ENCODE measurements around the gene NSMCE4A. TPM values are rescaled to one million over a fixed set of nuclear protein-coding genes. Genes with fewer than 3 reads are reported as not detected.
"Not testable (repeated sequence)": the region's sequence is repeated elsewhere in the genome, so short reads cannot be mapped to it uniquely, and the experiment has no call there.

The NSMCE4A gene
- total RNA-seq, 4 donors from 2014 or later, result 20.1 to 37.7 (median 26.9) TPM

DNA sequence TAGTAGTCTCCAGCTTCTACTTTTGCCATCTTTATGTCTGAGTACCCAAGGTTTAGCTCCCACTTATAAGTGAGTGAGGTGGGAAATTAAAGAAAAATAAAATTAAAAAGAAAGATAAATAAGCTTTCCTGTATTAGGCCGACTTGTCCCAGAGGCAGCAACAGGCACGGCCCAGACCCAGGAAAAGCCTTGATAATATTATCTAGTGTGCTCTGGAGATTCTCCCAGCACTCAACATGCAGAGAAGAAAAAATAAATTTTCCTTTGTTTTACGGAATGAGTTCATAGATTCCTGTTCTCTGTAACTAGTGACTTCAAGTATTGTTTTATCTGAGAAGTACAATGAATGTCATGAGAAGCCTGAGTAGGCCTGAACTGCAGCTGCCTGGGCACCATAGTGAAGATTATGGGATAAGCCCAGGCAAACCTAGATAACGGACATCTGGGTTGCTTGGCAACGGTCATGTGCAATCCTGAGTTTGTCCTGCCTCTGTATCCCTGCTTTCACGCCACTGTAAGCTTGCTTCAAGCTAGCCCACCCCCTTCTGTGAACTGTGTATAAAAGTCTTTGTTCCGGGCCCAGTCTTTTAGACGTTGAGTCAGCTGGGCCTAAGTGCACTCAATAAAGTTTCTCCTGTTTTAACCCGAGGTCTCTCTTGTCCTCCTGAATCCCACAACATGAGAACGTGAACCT lies 53.6 kb downstream of the NSMCE4A start:
- no peaks in the 10 kb centered on the region for H3K9me3 ChIP-seq
- no peak overlapping the region for H3K27ac ChIP-seq
- ATAC-seq (no peak), DNase-seq (no peak)
- TF ChIP-seq, protein P1, sequence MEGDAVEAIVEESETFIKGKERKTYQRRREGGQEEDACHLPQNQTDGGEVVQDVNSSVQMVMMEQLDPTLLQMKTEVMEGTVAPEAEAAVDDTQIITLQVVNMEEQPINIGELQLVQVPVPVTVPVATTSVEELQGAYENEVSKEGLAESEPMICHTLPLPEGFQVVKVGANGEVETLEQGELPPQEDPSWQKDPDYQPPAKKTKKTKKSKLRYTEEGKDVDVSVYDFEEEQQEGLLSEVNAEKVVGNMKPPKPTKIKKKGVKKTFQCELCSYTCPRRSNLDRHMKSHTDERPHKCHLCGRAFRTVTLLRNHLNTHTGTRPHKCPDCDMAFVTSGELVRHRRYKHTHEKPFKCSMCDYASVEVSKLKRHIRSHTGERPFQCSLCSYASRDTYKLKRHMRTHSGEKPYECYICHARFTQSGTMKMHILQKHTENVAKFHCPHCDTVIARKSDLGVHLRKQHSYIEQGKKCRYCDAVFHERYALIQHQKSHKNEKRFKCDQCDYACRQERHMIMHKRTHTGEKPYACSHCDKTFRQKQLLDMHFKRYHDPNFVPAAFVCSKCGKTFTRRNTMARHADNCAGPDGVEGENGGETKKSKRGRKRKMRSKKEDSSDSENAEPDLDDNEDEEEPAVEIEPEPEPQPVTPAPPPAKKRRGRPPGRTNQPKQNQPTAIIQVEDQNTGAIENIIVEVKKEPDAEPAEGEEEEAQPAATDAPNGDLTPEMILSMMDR (IDR thresholded peaks at IDR 0.05 in 4 of 5, conservative IDR thresholded peaks at IDR 0.05 in 1 of 5), result no peak
- no peak for TF ChIP-seq POLR2A (IDR thresholded peaks at IDR 0.05)
- no peaks in the 10 kb centered on the region for H3K27me3 ChIP-seq
- in situ Hi-C loops (cut with MboI; ENCODE audit: low sequenced_read_pairs in 4 of 4), result loop anchor here in 1 of 4 donors (25.0 kb wide), 1 partner anchor 984 kb away; no protein-coding TSS in a partner anchor
- peaks cover 0 to 39% of the 10 kb centered on the region in 2 donors for H3K36me3 ChIP-seq
- no peak overlapping the region for H3K4me3 ChIP-seq
- H3K4me1 ChIP-seq, result peaks cover 12% of the 10 kb centered on the region in 2 donors
- intact Hi-C loops (cut with DNase I; ENCODE audit: low total_unique reads), result no loop called here

DNA sequence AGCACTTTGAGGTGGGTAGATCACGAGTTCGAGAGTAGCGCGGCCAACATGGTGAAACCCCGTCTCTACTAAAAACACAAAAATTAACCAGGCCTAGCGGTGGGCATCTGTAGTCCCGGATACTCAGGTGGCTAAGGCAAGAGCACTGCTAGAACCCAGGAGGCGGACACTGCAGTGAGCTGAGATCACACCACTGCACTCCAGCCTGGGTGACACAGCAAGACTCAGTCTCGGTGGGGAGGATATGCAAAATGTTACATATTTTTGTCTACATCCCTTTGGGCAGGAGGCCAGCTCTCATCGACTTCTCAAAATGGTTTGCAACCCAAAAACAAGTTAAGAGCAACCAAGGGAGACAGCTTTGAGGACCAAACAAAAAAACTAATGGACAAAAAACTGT lies 55.4 kb downstream of the NSMCE4A start:
- in situ Hi-C loops (cut with MboI; ENCODE audit: low sequenced_read_pairs in 4 of 4), result loop anchor here in 1 of 4 donors (25.0 kb wide), 1 partner anchor 982 kb away; no protein-coding TSS in a partner anchor
- H3K27ac ChIP-seq, result no peak overlapping the region
- no peak overlapping the region for H3K4me3 ChIP-seq
- H3K4me1 ChIP-seq, result peaks cover 4 to 9% of the 10 kb centered on the region in 2 donors
- DNase-seq (no peak), ATAC-seq (no peak)
- intact Hi-C loops (cut with DNase I; ENCODE audit: low total_unique reads), result no loop called here
- no peaks in the 10 kb centered on the region for H3K27me3 ChIP-seq
- no peak for TF ChIP-seq POLR2A (IDR thresholded peaks at IDR 0.05)
- TF ChIP-seq, protein P1 (IDR thresholded peaks at IDR 0.05 in 4 of 5, conservative IDR thresholded peaks at IDR 0.05 in 1 of 5), result no peak
- H3K9me3 ChIP-seq, result no peaks in the 10 kb centered on the region
- H3K36me3 ChIP-seq, result peaks cover 0 to 39% of the 10 kb centered on the region in 2 donors

DNA sequence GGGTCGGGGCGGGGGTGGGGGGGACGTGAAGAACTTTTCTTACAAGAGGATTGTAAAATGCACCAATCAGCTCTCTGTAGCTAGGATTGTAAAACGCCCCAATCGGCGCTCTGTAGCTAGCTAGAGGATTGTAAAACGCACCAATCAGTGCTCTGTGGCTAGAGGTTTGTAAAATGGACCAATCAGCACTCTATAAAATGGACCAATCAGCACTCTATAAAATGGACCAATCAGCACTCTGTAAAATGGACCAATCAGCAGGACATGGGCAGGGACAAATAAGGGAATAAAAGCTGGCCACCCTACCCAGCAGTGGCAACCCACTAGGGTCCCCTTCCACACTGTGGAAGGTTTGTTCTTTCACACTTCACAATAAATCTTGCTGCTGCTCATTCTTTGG lies 56.2 kb downstream of the NSMCE4A start:
- Histone ChIP-seq H3K36me3 (peaks cover 0 to 38% of the 10 kb centered on the region in 2 donors), H3K4me1 (peaks cover 8 to 16% of the 10 kb centered on the region in 2 donors), H3K27ac (peak overlapping the region in 1 of 4 donors; percentile 62)
- ATAC-seq; H3K9me3 ChIP-seq; DNase-seq; H3K4me3 ChIP-seq; intact Hi-C loops (cut with DNase I; ENCODE audit: low total_unique reads); H3K27me3 ChIP-seq: not testable (repeated sequence)
- in situ Hi-C loops (cut with MboI; ENCODE audit: low sequenced_read_pairs in 4 of 4), result loop anchor here in 1 of 4 donors (25.0 kb wide), 1 partner anchor 981 kb away; no protein-coding TSS in a partner anchor

DNA sequence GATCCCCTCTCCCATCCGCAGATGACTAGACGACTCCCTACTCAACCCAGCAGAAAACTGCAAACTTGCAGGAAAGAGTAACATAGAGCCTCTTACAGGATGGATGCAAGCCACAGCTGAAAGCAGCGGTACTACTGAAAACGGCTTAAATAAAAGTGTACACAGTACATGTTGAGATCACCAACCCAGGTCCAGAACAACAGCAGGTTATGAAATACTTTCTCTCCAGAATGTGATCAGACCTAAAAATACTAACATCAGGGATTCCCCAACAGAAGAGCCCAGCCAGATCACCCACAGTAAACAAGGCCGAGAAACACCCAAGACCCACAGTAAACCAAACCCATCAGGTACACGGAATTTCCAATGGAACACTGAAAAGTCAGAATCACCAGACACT lies 60.4 kb downstream of the NSMCE4A start:
- Histone ChIP-seq H3K27me3 (no peaks in the 10 kb centered on the region), H3K27ac (peak overlapping the region; percentile 33 to 80 (median 63)), H3K36me3 (peaks cover 0 to 38% of the 10 kb centered on the region in 2 donors), H3K4me3 (no peak overlapping the region), H3K4me1 (peaks cover 21 to 27% of the 10 kb centered on the region in 2 donors), H3K9me3 (no peaks in the 10 kb centered on the region)
- in situ Hi-C loops (cut with MboI; ENCODE audit: low sequenced_read_pairs in 4 of 4) (loop anchor here in 1 of 4 donors (25.0 kb wide), 1 partner anchor 977 kb away; no protein-coding TSS in a partner anchor), intact Hi-C loops (cut with DNase I; ENCODE audit: low total_unique reads) (no loop called here)
- ATAC-seq (peak; percentile 92 to 94), DNase-seq (peak in 1 of 2 donors; percentile 15)
- peak in 1 of 2 donors; percentile 31 for TF ChIP-seq POLR2A (IDR thresholded peaks at IDR 0.05)
- TF ChIP-seq, protein P1 (IDR thresholded peaks at IDR 0.05 in 4 of 5, conservative IDR thresholded peaks at IDR 0.05 in 1 of 5), result no peak

DNA sequence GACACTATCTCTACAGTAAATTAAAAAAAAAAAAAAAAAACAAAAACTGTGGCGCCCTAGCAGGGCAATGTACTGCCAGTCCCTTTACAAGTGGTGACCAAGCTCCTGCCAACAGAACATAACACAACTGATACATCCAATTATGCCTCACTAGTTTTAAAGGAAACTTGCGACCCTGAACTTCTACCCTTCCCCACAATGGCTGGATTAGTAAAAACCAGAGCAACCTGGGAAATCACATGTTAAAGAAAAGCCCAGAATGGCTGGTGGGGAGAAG lies 63.7 kb downstream of the NSMCE4A start:
- in situ Hi-C loops (cut with MboI; ENCODE audit: low sequenced_read_pairs in 4 of 4) (loop anchor here in 1 of 4 donors (25.0 kb wide), 1 partner anchor 974 kb away; no protein-coding TSS in a partner anchor), intact Hi-C loops (cut with DNase I; ENCODE audit: low total_unique reads) (no loop called here)
- Histone ChIP-seq H3K4me3 (no peak overlapping the region), H3K27ac (peak overlapping the region in 1 of 4 donors; percentile 57), H3K9me3 (no peaks in the 10 kb centered on the region), H3K4me1 (peaks cover 17 to 21% of the 10 kb centered on the region in 2 donors), H3K27me3 (no peaks in the 10 kb centered on the region), H3K36me3 (peaks cover 0 to 43% of the 10 kb centered on the region in 2 donors)
- ATAC-seq (no peak), DNase-seq (no peak)
- TF ChIP-seq POLR2A (IDR thresholded peaks at IDR 0.05), result no peak
- TF ChIP-seq, protein P1 (IDR thresholded peaks at IDR 0.05 in 4 of 5, conservative IDR thresholded peaks at IDR 0.05 in 1 of 5), result no peak
